Measurements from ENCODE around the gene SGCD.

Gene SGCD

GRCh38 chr5:156803404-156803803, 476.4 kb downstream of the SGCD start:
- Histone ChIP-seq H3K4me1 (no peaks in the 10 kb centered on the region), H3K36me3 (no peaks in the 10 kb centered on the region), H3K27me3 (no peaks in the 10 kb centered on the region), H3K9me3 (no peaks in the 10 kb centered on the region), H3K4me3 (ENCODE audit: low read depth, low read length) (no peak overlapping the region)
- no peak for DNase-seq
- no peak for TF ChIP-seq CTCF (IDR thresholded peaks at IDR 0.05; ENCODE audit: low read depth, low read length)

GRCh38 chr5:156812959-156813358, 486.0 kb downstream of the SGCD start:
- H3K4me1 ChIP-seq = no peaks in the 10 kb centered on the region

GRCh38 chr5:156815988-156816599, 489.1 kb downstream of the SGCD start:
- Histone ChIP-seq H3K36me3 (no peaks in the 10 kb centered on the region), H3K4me3 (ENCODE audit: low read depth, low read length) (no peak overlapping the region), H3K9me3 (no peaks in the 10 kb centered on the region), H3K4me1 (no peaks in the 10 kb centered on the region), H3K27me3 (no peaks in the 10 kb centered on the region)
- TF ChIP-seq CTCF (IDR thresholded peaks at IDR 0.05; ENCODE audit: low read depth, low read length) = peak; percentile 5; the same call in 1 of the 2 replicates
- DNase-seq = no peak

More at GRCh38 chr5:156812959-156813358, 486.0 kb downstream of the SGCD start:
- Histone ChIP-seq H3K36me3 (no peaks in the 10 kb centered on the region), H3K27me3 (no peaks in the 10 kb centered on the region), H3K9me3 (no peaks in the 10 kb centered on the region), H3K4me3 (ENCODE audit: low read depth, low read length) (no peak overlapping the region)
- DNase-seq = no peak
- TF ChIP-seq CTCF (IDR thresholded peaks at IDR 0.05; ENCODE audit: low read depth, low read length) = no peak

Data from BE2C (cell line).